ENCODE data around the gene MICA. TPM values are rescaled to one million over a fixed set of nuclear protein-coding genes. Genes with fewer than 3 reads are reported as not detected.
A peak's percentile ranks its signal among the peaks of the same experiment; 100 is the strongest.
"Not testable (repeated sequence)": the region's sequence is repeated elsewhere in the genome, so short reads cannot be mapped to it uniquely, and the experiment has no call there.

MICA gene
- total RNA-seq, 4 donors from 2014 or later: 7.8 to 45.3 (median 19.9) TPM

- Histone ChIP-seq H3K36me3 (peaks cover 0 to 12% (median 5%) of the 10 kb centered on the region in 4 donors), H3K27ac (peak overlapping the region in 3 of 4 donors; percentile 23 to 43 (median 34)), H3K27me3 (no peaks in the 10 kb centered on the region), H3K9me3 (no peaks in the 10 kb centered on the region), H3K4me1 (peaks cover 18 to 45% (median 33%) of the 10 kb centered on the region in 4 donors), H3K4me3 (no peak overlapping the region)
- intact Hi-C loops (cut with DNase I; ENCODE audit: low total_unique reads): no loop called here
- TF ChIP-seq EP300 (IDR thresholded peaks at IDR 0.05; ENCODE audit: low read depth) (no peak), POLR2AphosphoS5 (IDR thresholded peaks at IDR 0.05) (no peak), POLR2A (IDR thresholded peaks at IDR 0.05) (no peak)
- TF ChIP-seq, protein P1, sequence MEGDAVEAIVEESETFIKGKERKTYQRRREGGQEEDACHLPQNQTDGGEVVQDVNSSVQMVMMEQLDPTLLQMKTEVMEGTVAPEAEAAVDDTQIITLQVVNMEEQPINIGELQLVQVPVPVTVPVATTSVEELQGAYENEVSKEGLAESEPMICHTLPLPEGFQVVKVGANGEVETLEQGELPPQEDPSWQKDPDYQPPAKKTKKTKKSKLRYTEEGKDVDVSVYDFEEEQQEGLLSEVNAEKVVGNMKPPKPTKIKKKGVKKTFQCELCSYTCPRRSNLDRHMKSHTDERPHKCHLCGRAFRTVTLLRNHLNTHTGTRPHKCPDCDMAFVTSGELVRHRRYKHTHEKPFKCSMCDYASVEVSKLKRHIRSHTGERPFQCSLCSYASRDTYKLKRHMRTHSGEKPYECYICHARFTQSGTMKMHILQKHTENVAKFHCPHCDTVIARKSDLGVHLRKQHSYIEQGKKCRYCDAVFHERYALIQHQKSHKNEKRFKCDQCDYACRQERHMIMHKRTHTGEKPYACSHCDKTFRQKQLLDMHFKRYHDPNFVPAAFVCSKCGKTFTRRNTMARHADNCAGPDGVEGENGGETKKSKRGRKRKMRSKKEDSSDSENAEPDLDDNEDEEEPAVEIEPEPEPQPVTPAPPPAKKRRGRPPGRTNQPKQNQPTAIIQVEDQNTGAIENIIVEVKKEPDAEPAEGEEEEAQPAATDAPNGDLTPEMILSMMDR (IDR thresholded peaks at IDR 0.05): no peak
- DNase-seq: no peak
- in situ Hi-C loops (cut with MboI; ENCODE audit: low pct_ligation_motif_present in 1 of 4, low pct_unique_long_range_greater_than_20kb in 1 of 4, low sequenced_read_pairs in 3 of 4): loop anchor here in 1 of 4 donors (5.0 kb wide), 1 partner anchor 35 kb away; no protein-coding TSS in a partner anchor
These were observed 4.3 kb downstream of the MICA start for GRCh38 chr6:31407699-31408098.

DNA sequence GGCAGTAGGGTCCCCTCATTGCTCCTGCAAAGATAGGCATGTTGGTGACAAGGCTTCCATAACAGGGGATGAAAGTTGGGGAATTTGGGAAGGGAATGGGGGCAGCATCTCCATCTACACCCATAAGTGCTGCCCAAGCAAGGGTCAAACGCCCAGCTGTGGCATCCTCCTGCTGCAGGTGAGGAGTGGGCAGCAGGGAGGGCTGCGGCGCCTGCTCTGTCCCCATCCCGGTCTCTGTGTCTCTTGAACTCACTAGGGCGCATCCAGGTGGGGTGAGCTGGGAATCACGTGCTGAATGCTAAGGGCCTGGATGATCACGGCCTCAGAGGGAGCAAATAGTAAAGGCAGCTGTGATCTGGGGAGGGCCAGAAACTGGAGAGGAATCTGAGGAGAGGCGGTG lies 9.1 kb downstream of the MICA start:
- intact Hi-C loops (cut with DNase I; ENCODE audit: low total_unique reads): no loop called here
- Histone ChIP-seq H3K27me3 (no peaks in the 10 kb centered on the region), H3K4me1 (peaks cover 4 to 14% (median 11%) of the 10 kb centered on the region in 4 donors), H3K36me3 (peaks cover 0 to 38% (median 17%) of the 10 kb centered on the region in 4 donors), H3K27ac (no peak overlapping the region), H3K9me3 (no peaks in the 10 kb centered on the region), H3K4me3 (no peak overlapping the region)
- DNase-seq: no peak
- 91 to 100% methylated on average over 1 to 8 of the region's 8 CpGs for WGBS, 2 donors (ENCODE audit: low coverage in 1 of 2)
- TF ChIP-seq EP300 (IDR thresholded peaks at IDR 0.05; ENCODE audit: low read depth): no peak
- TF ChIP-seq, protein P1 (IDR thresholded peaks at IDR 0.05): no peak
- no peak for TF ChIP-seq POLR2A (IDR thresholded peaks at IDR 0.05)
- TF ChIP-seq POLR2AphosphoS5 (IDR thresholded peaks at IDR 0.05): no peak
- in situ Hi-C loops (cut with MboI; ENCODE audit: low pct_ligation_motif_present in 1 of 4, low pct_unique_long_range_greater_than_20kb in 1 of 4, low sequenced_read_pairs in 3 of 4): loop anchor here in 1 of 4 donors (10.0 kb wide), 1 partner anchor 102 kb away; no protein-coding TSS in a partner anchor

DNA sequence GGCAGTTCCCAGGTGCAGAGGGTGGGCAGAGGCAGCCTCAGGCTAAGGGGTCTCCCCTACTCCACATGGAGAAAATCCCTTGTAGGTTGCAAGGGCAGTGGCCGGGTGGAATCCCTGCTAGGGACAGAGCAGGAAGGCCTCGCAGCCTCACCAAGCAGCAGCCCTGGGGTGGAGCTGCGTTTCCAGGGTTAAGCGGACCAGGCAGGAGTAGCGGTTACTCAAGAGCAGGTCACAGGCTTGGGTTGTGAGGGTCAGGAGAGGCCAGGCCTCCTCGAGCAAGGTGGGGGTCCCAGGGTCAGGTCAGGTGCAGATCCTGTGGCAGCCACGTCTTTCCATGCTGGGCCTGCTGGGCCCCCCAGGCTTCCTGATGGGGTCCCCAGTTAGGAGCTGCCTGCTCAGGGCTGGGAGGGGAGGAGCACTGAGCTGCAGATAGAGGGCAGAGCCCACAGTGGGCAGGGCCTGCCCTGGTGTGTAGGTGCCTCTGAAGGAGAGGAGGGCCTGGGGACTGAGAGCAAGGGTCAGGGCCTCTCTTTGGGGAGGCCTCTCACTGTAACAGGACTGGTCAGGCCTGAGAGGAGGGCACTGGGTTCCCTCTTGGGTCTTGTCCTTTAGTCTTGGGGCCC lies 10.9 kb downstream of the MICA start:
- WGBS, 2 donors (ENCODE audit: low coverage in 1 of 2): 68% methylated on average over 6 of the region's 7 CpGs; no CpG with 5 or more reads in 1 of the 2 donors
- in situ Hi-C loops (cut with MboI; ENCODE audit: low pct_ligation_motif_present in 1 of 4, low pct_unique_long_range_greater_than_20kb in 1 of 4, low sequenced_read_pairs in 3 of 4): loop anchor here in 1 of 4 donors (10.0 kb wide), 1 partner anchor 101 kb away; no protein-coding TSS in a partner anchor

GRCh38 chr6:31414771-31415265 lies 11.4 kb downstream of the MICA start:
- Histone ChIP-seq H3K4me1 (no peaks in the 10 kb centered on the region), H3K27me3 (no peaks in the 10 kb centered on the region), H3K27ac (no peak overlapping the region), H3K9me3 (no peaks in the 10 kb centered on the region), H3K4me3 (no peak overlapping the region), H3K36me3 (peaks cover 0 to 38% (median 17%) of the 10 kb centered on the region in 4 donors)
- intact Hi-C loops (cut with DNase I; ENCODE audit: low total_unique reads) (no loop called here), in situ Hi-C loops (cut with MboI; ENCODE audit: low pct_ligation_motif_present in 1 of 4, low pct_unique_long_range_greater_than_20kb in 1 of 4, low sequenced_read_pairs in 3 of 4) (loop anchor here in 1 of 4 donors (10.0 kb wide), 1 partner anchor 100 kb away; no protein-coding TSS in a partner anchor)
- 78% methylated on average over 6 of the region's 6 CpGs; no CpG with 5 or more reads in 1 of the 2 donors for WGBS, 2 donors (ENCODE audit: low coverage in 1 of 2)
- TF ChIP-seq POLR2A (IDR thresholded peaks at IDR 0.05) (no peak), POLR2AphosphoS5 (IDR thresholded peaks at IDR 0.05) (no peak), EP300 (IDR thresholded peaks at IDR 0.05; ENCODE audit: low read depth) (no peak)
- TF ChIP-seq, protein P1 (IDR thresholded peaks at IDR 0.05): no peak
- DNase-seq: no peak

More for the DNA sequence above, 10.9 kb downstream of the MICA start:
- DNase-seq; H3K27me3 ChIP-seq; intact Hi-C loops (cut with DNase I; ENCODE audit: low total_unique reads); H3K9me3 ChIP-seq; H3K4me1 ChIP-seq; H3K4me3 ChIP-seq; H3K27ac ChIP-seq: not testable (repeated sequence)
- peaks cover 0 to 38% (median 17%) of the 10 kb centered on the region in 4 donors for H3K36me3 ChIP-seq
